Measurements from ENCODE around the gene PTPRD. TPM values are rescaled to one million over a fixed set of nuclear protein-coding genes. Genes with fewer than 3 reads are reported as not detected.

The PTPRD gene
- total RNA-seq, 1 experiment from 2014 or later, result not detected

DNA sequence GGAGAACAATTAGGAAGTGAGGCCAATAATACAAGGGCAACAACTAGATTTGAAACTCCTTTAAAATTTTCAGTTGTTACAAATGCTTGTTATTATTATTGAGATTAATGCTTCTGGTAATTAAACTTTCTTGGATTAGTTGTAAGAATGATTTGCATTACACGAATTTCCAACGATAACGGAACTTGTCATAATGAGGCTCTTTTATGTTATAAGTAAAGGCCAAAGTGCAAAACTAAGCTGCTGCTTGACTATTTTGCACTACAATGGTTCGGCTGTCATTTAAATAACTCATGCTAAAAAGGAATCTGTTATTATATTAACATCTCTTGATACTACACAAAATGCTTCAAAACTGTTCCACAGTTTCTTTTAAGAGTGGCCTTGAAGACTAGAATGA, 1007.1 kb downstream of the PTPRD start:
- intact Hi-C loops (cut with micrococcal nuclease; ENCODE audit: unreplicated experiment) (loop anchor here (2.0 to 10.0 kb wide), 2 partner anchors 185 to 339 kb away; no protein-coding TSS in a partner anchor), in situ Hi-C loops (cut with HindIII; ENCODE audit: low pct_unique_long_range_greater_than_20kb, low sequenced_read_pairs) (no loop called here)
- TF ChIP-seq REST (IDR thresholded peaks at IDR 0.05; ENCODE audit: insufficient read depth in 1 of 2, low read depth in 2 of 2, low read length in 1 of 2) (no peak), SIN3A (IDR thresholded peaks at IDR 0.05; ENCODE audit: borderline replicate concordance, insufficient read depth, low read depth, low read length) (no peak), TCF7L2 (IDR thresholded peaks at IDR 0.05; ENCODE audit: low read depth, low read length) (no peak), POLR2AphosphoS5 (IDR thresholded peaks at IDR 0.05; ENCODE audit: low read depth, low read length) (no peak)
- TF ChIP-seq, protein P1, sequence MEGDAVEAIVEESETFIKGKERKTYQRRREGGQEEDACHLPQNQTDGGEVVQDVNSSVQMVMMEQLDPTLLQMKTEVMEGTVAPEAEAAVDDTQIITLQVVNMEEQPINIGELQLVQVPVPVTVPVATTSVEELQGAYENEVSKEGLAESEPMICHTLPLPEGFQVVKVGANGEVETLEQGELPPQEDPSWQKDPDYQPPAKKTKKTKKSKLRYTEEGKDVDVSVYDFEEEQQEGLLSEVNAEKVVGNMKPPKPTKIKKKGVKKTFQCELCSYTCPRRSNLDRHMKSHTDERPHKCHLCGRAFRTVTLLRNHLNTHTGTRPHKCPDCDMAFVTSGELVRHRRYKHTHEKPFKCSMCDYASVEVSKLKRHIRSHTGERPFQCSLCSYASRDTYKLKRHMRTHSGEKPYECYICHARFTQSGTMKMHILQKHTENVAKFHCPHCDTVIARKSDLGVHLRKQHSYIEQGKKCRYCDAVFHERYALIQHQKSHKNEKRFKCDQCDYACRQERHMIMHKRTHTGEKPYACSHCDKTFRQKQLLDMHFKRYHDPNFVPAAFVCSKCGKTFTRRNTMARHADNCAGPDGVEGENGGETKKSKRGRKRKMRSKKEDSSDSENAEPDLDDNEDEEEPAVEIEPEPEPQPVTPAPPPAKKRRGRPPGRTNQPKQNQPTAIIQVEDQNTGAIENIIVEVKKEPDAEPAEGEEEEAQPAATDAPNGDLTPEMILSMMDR (IDR thresholded peaks at IDR 0.05), result no peak
- Histone ChIP-seq H3K27me3 (ENCODE audit: control insufficient read depth, insufficient read depth, low read length) (no peaks in the 10 kb centered on the region), H3K36me3 (ENCODE audit: control insufficient read depth, insufficient read depth, low read length) (no peaks in the 10 kb centered on the region), H3K4me3 (ENCODE audit: low read depth in 2 of 2, low read length in 2 of 2) (no peak overlapping the region), H3K4me1 (ENCODE audit: control insufficient read depth, insufficient read depth, low read length) (no peaks in the 10 kb centered on the region), H3K27ac (ENCODE audit: low read length) (no peak overlapping the region), H3K9me3 (ENCODE audit: control insufficient read depth, insufficient read depth, low read depth, low read length) (no peaks in the 10 kb centered on the region)
- DNase-seq (ENCODE audit: low read depth, low spot score) (no peak), ATAC-seq (no peak)
- CTCF ChIA-PET, result no interaction called here
- POLR2A ChIA-PET, result no interaction called here
- BruUV-seq (replicated peaks), result no TSS peak

DNA sequence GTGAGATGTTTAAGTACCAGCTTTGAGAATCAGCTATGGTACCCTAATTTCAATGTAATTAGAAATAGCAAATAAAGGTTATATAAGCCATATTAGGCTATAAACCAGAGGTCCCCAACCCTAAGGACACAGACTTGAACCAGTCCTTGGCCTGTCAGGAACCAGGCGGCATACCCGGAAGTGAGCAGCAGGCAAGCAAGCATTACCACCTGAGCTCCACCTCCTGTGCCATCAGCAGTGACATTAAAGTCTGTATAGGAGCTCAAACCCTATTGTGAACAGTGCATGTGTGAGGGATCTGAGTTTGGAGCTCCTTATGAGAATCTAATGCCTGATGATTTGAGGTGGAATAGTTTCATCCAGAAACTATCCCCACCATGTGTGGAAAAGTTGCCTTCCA, 1009.5 kb downstream of the PTPRD start:
- H3K4me3 ChIP-seq (ENCODE audit: low read depth in 2 of 2, low read length in 2 of 2), result no peak overlapping the region
- H3K4me1 ChIP-seq (ENCODE audit: control insufficient read depth, insufficient read depth, low read length), result no peaks in the 10 kb centered on the region
- CTCF ChIA-PET, result no interaction called here
- TF ChIP-seq REST (IDR thresholded peaks at IDR 0.05; ENCODE audit: insufficient read depth in 1 of 2, low read depth in 2 of 2, low read length in 1 of 2) (no peak), TCF7L2 (IDR thresholded peaks at IDR 0.05; ENCODE audit: low read depth, low read length) (no peak), POLR2AphosphoS5 (IDR thresholded peaks at IDR 0.05; ENCODE audit: low read depth, low read length) (no peak), SIN3A (IDR thresholded peaks at IDR 0.05; ENCODE audit: borderline replicate concordance, insufficient read depth, low read depth, low read length) (no peak)
- TF ChIP-seq, protein P1 (IDR thresholded peaks at IDR 0.05), result no peak
- no peaks in the 10 kb centered on the region for H3K27me3 ChIP-seq (ENCODE audit: control insufficient read depth, insufficient read depth, low read length)
- intact Hi-C loops (cut with micrococcal nuclease; ENCODE audit: unreplicated experiment), result loop anchor here (10.0 kb wide), 1 partner anchor 341 kb away; no protein-coding TSS in a partner anchor
- in situ Hi-C loops (cut with HindIII; ENCODE audit: low pct_unique_long_range_greater_than_20kb, low sequenced_read_pairs), result no loop called here
- BruUV-seq (replicated peaks), result no TSS peak
- ATAC-seq, result no peak
- DNase-seq (ENCODE audit: low read depth, low spot score), result no peak
- H3K9me3 ChIP-seq (ENCODE audit: control insufficient read depth, insufficient read depth, low read depth, low read length), result no peaks in the 10 kb centered on the region
- POLR2A ChIA-PET, result no interaction called here
- no peak overlapping the region for H3K27ac ChIP-seq (ENCODE audit: low read length)
- H3K36me3 ChIP-seq (ENCODE audit: control insufficient read depth, insufficient read depth, low read length), result no peaks in the 10 kb centered on the region
